Fibroblast of skin of left biceps (primary cell): ENCODE measurements around the gene RBP4.

Experiments
- DNase-seq, 2 experiments: peaks; one replicate each; pipeline ENCODE4 v3.0.0-alpha.2; 2013; ENCODE audit warnings: low read depth in 2 of 2

The RBP4 gene

GRCh38 chr10:93601146-93601773 lies at the start of gene RBP4:
TSS of gene RBP4 (minus strand) at chr10:93601235. CDS start at chr10:93601028, 207 bp downstream.
- no peak for DNase-seq

- no peak for DNase-seq
Measured at GRCh38 chr10:93639791-93640190, 38.8 kb upstream of the RBP4 start.

DNA sequence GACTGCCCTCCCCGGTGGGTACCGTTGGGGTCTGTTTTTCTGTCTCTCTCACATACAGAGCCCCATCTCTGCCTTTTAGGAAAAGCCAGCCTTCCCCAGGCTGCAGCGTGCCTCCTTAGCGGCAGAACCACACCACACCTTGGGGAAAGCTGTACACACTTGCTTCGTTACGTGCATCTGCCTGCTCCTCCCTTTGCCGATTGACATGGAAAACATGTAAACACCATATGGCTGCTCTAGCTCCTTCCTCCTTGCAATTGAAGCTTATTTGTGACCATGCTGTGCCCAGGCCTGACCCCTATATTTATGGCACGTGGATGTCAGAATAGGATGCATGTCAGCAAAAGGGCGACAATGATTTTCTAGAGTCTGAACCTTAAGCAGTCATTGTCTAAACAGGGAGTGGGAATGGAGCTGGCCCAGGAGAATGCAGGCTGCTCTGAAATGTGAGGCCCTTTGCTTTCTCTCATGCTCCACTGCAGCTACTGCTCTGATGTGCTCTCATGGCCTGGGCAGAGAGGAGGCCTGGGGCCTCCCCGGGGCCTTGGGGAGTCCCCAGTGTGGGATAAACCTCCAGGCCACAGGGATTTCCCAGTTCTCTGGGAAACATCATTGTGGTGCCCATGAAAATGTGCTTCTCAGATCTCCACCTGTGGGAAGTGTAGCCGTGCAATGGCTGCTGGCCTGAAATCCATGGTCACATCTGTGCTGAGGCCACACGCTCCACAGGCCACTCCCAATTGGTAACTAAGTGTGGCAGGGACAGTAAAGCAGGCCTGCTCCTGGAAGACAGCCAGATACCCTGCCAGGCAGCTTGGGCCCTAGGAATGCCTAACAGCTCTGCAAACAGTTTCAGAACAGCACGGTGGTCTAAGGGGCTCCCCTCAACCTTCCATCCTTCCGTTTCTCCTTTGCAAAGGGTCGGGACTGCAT lies 29.9 kb upstream of the RBP4 start:
- DNase-seq, result no peak

GRCh38 chr10:93629647-93630305 lies 28.7 kb upstream of the RBP4 start:
- no peak for DNase-seq

GRCh38 chr10:93628858-93629257 lies 27.8 kb upstream of the RBP4 start:
- DNase-seq, result no peak

DNA sequence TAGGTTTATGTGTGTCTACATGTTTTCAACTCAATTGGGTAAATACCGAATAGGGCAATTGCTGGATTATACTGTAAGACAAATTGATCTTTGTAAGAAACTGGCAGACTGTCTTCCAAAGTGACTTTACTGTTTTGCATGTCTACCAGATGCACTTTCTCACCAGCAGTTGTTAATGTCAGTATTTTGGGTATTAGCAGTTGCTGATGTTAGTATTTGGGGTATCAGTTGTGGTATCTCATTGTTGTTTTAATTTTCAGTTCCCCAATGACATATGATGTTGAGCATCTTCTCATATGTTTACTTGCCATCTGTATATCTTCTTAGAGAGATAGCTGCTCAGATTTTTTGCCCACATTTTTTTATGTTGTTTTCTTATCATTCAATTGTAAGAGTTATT lies 21.9 kb upstream of the RBP4 start:
- no peak for DNase-seq

- no peak for DNase-seq
Measured at GRCh38 chr10:93620925-93621324, 19.9 kb upstream of the RBP4 start.

- no peak for DNase-seq
Measured at GRCh38 chr10:93615576-93616235, 14.7 kb upstream of the RBP4 start.

GRCh38 chr10:93614101-93614825 lies 13.2 kb upstream of the RBP4 start:
- DNase-seq, result no peak

DNA sequence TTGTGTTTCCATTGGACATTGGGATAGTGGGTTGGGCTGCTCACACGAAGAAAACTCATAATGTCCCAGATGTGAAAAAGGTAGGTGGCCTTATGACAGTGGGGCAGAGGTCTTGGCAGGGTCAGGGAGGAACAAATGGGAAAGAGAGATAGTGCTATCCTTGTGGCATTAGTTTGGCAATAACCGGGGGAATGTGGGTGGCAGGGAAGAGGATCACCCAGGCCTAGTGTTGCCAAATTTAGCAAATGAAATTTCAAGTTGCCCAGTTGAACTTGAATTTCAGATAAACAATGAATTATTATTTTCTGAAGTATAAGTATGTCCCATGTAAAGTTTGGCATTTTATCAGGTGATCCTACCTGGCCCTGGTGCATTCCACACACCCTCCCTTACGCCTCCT lies 12.1 kb upstream of the RBP4 start:
- DNase-seq, result no peak

DNA sequence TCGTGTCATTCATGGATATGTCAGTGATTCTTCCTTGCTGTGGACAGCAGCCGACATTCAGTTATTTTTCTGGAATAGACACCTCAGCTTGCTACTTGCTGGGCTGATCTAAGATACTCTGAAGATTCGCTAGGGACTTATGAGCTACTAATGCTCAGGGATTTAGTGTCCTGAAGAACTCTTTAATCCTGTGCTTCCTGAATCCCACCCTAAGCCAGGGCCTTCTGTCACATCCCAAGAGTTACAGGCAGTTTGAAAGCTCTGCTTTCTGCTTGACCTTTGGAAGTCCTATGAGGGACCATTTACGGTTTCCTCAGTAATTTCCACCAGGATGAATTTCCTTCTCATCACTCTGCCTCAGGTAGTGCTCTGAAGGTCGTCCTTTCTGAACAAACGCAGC lies 11.3 kb upstream of the RBP4 start, which contains the start of gene PDE6C:
Gene PDE6C, plus strand, starts transcription at position 227 of the 400 bp plus-strand sequence. CDS start 189 bp downstream, outside the sequence.
- DNase-seq, result no peak

DNA sequence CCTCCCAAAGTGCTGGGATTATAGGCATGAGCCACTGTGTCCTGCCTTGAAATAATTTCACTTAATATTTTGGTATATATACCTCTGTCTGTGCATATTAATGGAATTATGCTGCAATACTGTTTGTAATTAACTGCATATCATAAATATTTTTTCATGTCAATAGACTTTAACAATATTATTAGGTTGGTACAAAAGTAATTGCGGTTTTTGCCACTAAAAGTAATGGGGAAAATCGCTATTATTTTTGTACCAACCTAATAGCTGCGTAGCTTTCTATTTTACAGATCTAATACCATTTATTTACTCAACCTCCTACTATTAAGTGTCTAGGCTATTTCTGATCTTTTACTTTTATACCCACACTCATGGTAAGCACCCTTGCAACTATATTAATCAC lies 7.4 kb upstream of the RBP4 start:
- DNase-seq, result no peak

DNA sequence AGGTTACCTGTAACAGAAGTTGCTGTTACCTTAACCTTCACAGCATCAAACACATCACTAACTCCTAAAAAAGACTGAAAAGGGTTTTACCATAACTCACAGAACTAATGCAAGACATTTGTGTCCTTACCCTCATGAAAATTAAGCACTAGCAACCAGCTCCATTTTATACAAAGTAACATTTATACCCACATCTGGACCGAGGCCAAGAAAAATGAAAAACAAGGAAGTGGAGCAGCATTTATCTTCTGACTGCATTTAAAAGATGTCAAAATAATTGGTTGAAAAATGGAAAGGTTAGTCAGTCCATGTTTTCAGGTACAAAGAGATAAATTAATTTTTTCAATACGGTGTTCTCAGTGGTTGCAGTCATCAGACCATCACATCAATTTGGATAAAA lies 3.1 kb upstream of the RBP4 start:
- DNase-seq, result no peak

GRCh38 chr10:93603023-93603422 lies 2.0 kb upstream of the RBP4 start:
- no peak for DNase-seq

- no peak for DNase-seq
Measured at GRCh38 chr10:93601774-93602162, 733 bp upstream of the RBP4 start.

DNA sequence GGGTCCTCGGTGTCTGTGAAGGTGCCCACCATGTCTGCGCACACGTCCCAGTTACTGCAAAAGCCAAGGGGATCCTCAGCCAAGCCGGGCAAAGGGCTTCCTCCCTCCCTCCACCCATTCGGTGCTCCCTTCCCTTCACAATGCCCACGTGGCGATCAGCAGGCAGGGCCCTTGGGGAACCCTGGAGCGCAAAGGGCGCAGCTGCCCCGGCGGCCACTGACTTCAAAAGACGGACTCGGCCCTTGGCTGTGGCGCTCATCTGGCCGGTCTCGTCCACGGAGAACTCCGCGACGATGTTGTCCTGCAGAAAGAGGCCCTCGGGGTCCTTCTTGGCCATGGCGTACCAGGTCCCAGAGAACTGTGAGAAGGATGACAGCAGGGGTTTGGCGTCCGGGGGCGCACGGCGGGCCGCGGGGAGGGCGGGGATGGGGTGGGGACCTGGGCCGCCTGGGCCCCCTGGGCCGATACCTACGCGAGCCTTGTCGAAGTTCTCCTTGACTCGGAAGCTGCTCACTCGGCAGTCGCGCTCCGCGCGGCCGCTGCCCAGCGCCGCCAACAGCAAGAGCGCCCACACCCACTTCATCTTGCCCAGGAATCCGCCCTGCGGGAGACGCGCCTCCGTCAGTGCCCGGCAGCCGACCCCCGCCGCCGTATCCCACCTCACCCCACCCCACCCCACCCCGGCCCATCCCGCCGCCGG lies 439 bp downstream of the RBP4 start:
- no peak for DNase-seq

DNA sequence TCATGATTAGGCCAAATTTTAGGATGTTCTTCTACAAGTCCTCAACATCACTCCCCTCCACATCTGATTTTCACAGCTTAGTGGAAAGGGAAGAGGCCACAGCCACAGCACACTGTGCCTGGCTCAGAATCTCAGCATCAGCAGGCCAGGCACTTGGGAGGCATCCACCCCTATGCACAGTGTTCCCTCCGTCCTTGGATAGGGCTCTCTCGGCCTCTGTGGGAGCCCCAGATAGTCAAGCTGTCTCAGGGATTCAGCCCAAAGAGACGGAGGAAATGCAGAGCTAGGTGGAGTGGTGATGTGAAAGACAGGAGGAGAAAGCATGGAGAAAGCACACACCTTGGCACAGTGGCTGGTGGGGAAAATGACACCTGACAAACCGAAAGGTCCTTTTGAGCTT lies 1.3 kb downstream of the RBP4 start:
- DNase-seq, result no peak

GRCh38 chr10:93599335-93599734 lies 1.7 kb downstream of the RBP4 start:
- no peak for DNase-seq

- no peak for DNase-seq
Measured at GRCh38 chr10:93598157-93598556, 2.9 kb downstream of the RBP4 start.

DNA sequence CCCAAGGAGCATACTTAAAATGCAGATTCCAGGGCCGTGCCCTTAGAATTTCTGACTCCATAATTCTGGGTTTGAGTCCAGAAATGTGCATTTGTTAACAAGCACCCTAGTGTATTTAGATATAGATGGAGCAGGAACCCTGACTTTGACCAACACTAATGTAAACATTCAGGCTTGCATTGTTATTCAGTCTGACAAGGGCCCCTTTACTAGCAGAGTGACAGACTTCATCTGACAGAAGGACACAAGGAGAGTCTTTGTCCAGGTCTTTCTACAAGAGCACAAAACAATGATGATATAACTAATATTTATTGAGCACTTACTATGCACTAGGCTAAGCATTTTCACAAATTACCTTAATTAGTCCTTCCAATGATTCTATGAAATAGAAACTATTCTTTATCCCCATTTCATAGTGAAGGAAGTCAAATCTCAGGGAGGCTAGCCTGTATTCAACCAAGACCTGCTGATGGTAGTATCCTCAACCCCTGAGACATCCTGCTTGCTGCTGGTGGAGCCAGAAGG lies 3.9 kb downstream of the RBP4 start:
- DNase-seq, result no peak
